ENCODE measurements around the gene IFIT1.

IFIT1 gene

DNA sequence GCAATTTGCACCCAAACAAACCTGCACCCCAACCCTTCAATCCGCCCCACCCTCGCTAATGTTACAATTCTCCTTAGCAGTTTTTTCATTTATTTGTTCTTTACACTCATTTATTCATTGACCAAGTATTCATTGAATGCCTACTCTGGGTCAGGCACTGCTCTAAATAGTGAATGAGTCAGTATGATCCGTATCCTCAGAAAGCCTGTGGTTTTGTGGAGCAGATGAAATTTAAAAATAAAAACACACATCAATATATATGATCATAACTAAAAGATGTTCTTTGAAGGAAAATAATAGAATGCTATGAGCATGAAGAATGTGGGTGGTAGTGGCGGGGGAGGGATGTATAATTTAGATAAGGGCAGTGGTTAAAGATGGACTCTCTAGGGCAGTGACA lies 35.2 kb downstream of the IFIT1 start:
- TF ChIP-seq RARB (CRISPR knock-in tag; IDR thresholded peaks at IDR 0.05) (no peak), TOX (CRISPR knock-in tag; IDR thresholded peaks at IDR 0.05; ENCODE audit: borderline replicate concordance) (no peak), ZC3H10 (CRISPR knock-in tag; IDR thresholded peaks at IDR 0.05) (no peak), TCF4 (CRISPR knock-in tag; IDR thresholded peaks at IDR 0.05; ENCODE audit: borderline replicate concordance) (no peak), GLIS3 (CRISPR knock-in tag; IDR thresholded peaks at IDR 0.05) (no peak), ZNF565 (CRISPR knock-in tag; conservative IDR thresholded peaks at IDR 0.05; ENCODE audit: low read depth) (no peak), SNAI2 (CRISPR knock-in tag; IDR thresholded peaks at IDR 0.05) (no peak), TSHZ2 (CRISPR knock-in tag; IDR thresholded peaks at IDR 0.05) (no peak), ZFP30 (CRISPR knock-in tag; IDR thresholded peaks at IDR 0.05) (no peak), ZFP3 (CRISPR knock-in tag; IDR thresholded peaks at IDR 0.05) (no peak), ZNF8 (CRISPR knock-in tag; IDR thresholded peaks at IDR 0.05) (no peak), PPARA (CRISPR knock-in tag; IDR thresholded peaks at IDR 0.05; ENCODE audit: borderline replicate concordance) (no peak), CREB5 (CRISPR knock-in tag; IDR thresholded peaks at IDR 0.05; ENCODE audit: low read depth) (no peak), BACH2 (CRISPR knock-in tag; IDR thresholded peaks at IDR 0.05; ENCODE audit: borderline replicate concordance) (no peak), OSR1 (CRISPR knock-in tag; IDR thresholded peaks at IDR 0.05) (no peak), ARNTL (CRISPR knock-in tag; IDR thresholded peaks at IDR 0.05; ENCODE audit: borderline replicate concordance, low read depth) (no peak)
- TF ChIP-seq, protein P1, sequence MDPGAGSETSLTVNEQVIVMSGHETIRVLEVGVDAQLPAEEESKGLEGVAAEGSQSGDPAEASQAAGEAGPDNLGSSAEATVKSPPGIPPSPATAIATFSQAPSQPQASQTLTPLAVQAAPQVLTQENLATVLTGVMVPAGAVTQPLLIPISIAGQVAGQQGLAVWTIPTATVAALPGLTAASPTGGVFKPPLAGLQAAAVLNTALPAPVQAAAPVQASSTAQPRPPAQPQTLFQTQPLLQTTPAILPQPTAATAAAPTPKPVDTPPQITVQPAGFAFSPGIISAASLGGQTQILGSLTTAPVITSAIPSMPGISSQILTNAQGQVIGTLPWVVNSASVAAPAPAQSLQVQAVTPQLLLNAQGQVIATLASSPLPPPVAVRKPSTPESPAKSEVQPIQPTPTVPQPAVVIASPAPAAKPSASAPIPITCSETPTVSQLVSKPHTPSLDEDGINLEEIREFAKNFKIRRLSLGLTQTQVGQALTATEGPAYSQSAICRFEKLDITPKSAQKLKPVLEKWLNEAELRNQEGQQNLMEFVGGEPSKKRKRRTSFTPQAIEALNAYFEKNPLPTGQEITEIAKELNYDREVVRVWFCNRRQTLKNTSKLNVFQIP (CRISPR knock-in tag; IDR thresholded peaks at IDR 0.05; ENCODE audit: borderline replicate concordance, low read depth), result no peak
- TF ChIP-seq, protein P2, sequence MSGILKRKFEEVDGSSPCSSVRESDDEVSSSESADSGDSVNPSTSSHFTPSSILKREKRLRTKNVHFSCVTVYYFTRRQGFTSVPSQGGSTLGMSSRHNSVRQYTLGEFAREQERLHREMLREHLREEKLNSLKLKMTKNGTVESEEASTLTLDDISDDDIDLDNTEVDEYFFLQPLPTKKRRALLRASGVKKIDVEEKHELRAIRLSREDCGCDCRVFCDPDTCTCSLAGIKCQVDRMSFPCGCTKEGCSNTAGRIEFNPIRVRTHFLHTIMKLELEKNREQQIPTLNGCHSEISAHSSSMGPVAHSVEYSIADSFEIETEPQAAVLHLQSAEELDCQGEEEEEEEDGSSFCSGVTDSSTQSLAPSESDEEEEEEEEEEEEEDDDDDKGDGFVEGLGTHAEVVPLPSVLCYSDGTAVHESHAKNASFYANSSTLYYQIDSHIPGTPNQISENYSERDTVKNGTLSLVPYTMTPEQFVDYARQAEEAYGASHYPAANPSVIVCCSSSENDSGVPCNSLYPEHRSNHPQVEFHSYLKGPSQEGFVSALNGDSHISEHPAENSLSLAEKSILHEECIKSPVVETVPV (CRISPR knock-in tag; IDR thresholded peaks at IDR 0.05), result no peak
- ATAC-seq, result peak; percentile 79

DNA sequence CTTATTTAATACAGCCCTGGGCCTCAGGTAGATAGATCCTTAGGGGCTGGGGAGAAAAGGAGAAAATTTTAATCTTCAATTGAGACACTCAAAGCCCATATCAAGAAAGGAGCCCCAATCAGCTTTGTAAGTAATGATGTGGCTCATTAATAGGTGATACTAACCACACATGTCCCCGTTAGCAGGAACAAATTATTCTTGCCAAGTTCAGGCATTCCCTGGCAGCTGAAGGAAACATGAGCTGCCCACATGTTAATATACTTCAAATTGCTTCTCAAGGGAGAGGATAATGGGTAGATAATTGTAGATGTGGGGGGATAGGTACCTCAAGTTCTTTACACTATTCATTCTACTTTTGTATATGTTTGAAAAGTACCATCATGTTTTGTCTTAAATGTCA lies 36.5 kb downstream of the IFIT1 start:
- no peak for TF ChIP-seq ISL1 (CRISPR knock-in tag; IDR thresholded peaks at IDR 0.05)
- TF ChIP-seq ZC3H10 (CRISPR knock-in tag; IDR thresholded peaks at IDR 0.05), result no peak
- no peak for TF ChIP-seq ZFP3 (CRISPR knock-in tag; IDR thresholded peaks at IDR 0.05)
- TF ChIP-seq OSR1 (CRISPR knock-in tag; IDR thresholded peaks at IDR 0.05), result no peak
- TF ChIP-seq BACH2 (CRISPR knock-in tag; IDR thresholded peaks at IDR 0.05; ENCODE audit: borderline replicate concordance), result no peak
- no peak for TF ChIP-seq TSHZ2 (CRISPR knock-in tag; IDR thresholded peaks at IDR 0.05)
- TF ChIP-seq ARNTL (CRISPR knock-in tag; IDR thresholded peaks at IDR 0.05; ENCODE audit: borderline replicate concordance, low read depth), result no peak
- TF ChIP-seq, protein P2 (CRISPR knock-in tag; IDR thresholded peaks at IDR 0.05), result no peak
- no peak for TF ChIP-seq ZFP30 (CRISPR knock-in tag; IDR thresholded peaks at IDR 0.05)
- no peak for TF ChIP-seq PPARA (CRISPR knock-in tag; IDR thresholded peaks at IDR 0.05; ENCODE audit: borderline replicate concordance)
- no peak for ATAC-seq

All from SK-N-SH treated with all-trans-retinoic acid at 6 μM for 48 hours (cell line).